ENCODE results near the gene LIPC. TPM values are rescaled to one million over a fixed set of nuclear protein-coding genes. Genes with fewer than 3 reads are reported as not detected.

The LIPC gene
- total RNA-seq (2014; rRNA removed; shearing (Covaris generic)): not detected in 2 replicates
- not detected in 2 replicates for polyA plus RNA-seq (2016; fragmentation: Nextera tagmentation; extraction: Ambion mirVana)
- long read RNA-seq: 0 reads

GRCh38 chr15:58431221-58432149 is at the start of gene LIPC:
Gene LIPC, plus strand, starts transcription at chr15:58431991. Its CDS starts 42 bp downstream, at chr15:58432033.
- no peaks in the 10 kb centered on the region for H3K9me3 Mint-ChIP-seq
- Histone ChIP-seq H3K4me3 (no peak within 1 kb of the TSS), H3K27me3 (ENCODE audit: insufficient read depth) (no peaks in the 10 kb centered on the region), H2AFZ (peak within 1 kb of the TSS; percentile 34; the same call in 1 of the 2 replicates), H3K4me1 (ENCODE audit: insufficient read depth) (no peaks in the 10 kb centered on the region), H3F3A (replicated peaks; ENCODE audit: low read depth) (no peaks in the 10 kb centered on the region), H3K4me2 (no peak within 1 kb of the TSS), H3K27ac (ENCODE audit: low read depth) (no peak within 1 kb of the TSS), H3K79me2 (replicated peaks; ENCODE audit: insufficient read depth) (no peaks in the 10 kb centered on the region), H4K20me1 (replicated peaks; ENCODE audit: insufficient read depth) (no peaks in the 10 kb centered on the region), H3K9me2 (ENCODE audit: insufficient read depth) (no peaks in the 10 kb centered on the region), H3K36me3 (ENCODE audit: insufficient read depth) (no peaks in the 10 kb centered on the region)
- no peak within 1 kb of the TSS for H3K27ac Mint-ChIP-seq
- DNase-seq (ENCODE audit: low spot score) (no peak), ATAC-seq (no peak)
- H3K4me3 Mint-ChIP-seq: no peak within 1 kb of the TSS
- H3K4me1 Mint-ChIP-seq: peaks cover 10% of the 10 kb centered on the region; the same call in 2 of the 3 replicates
- H3K36me3 Mint-ChIP-seq (ENCODE audit: low read depth): no peaks in the 10 kb centered on the region
- TF ChIP-seq EZH2phosphoT487 (IDR thresholded peaks at IDR 0.05; ENCODE audit: unreplicated experiment) (no peak), REST (IDR thresholded peaks at IDR 0.05; ENCODE audit: unreplicated experiment) (no peak), POLR2AphosphoS5 (IDR thresholded peaks at IDR 0.05; ENCODE audit: low read depth) (no peak), JUNB (IDR thresholded peaks at IDR 0.05; ENCODE audit: unreplicated experiment) (no peak), STAT1 (IDR thresholded peaks at IDR 0.05; ENCODE audit: unreplicated experiment) (no peak), NANOG (IDR thresholded peaks at IDR 0.05; ENCODE audit: borderline replicate concordance) (no peak), CTCF (conservative IDR thresholded peaks at IDR 0.05; ENCODE audit: low read depth in 2 of 2) (no peak)
- peaks cover 3% of the 10 kb centered on the region for H3K27me3 Mint-ChIP-seq (ENCODE audit: insufficient read depth, low read depth, poor library complexity)

- Mint-ChIP-seq H3K4me1 (peaks cover 7% of the 10 kb centered on the region), H3K27ac (peak overlapping the region; percentile 21; the same call in 1 of the 2 replicates), H3K36me3 (ENCODE audit: low read depth) (no peaks in the 10 kb centered on the region), H3K9me3 (peaks cover 3% of the 10 kb centered on the region; the same call in 1 of the 3 replicates), H3K4me3 (no peak overlapping the region), H3K27me3 (ENCODE audit: insufficient read depth, low read depth, poor library complexity) (peaks cover 3% of the 10 kb centered on the region)
- Histone ChIP-seq H3K9me2 (ENCODE audit: insufficient read depth) (peaks cover 5% of the 10 kb centered on the region; the same call in 1 of the 2 replicates), H4K20me1 (replicated peaks; ENCODE audit: insufficient read depth) (no peaks in the 10 kb centered on the region), H3K27ac (ENCODE audit: low read depth) (no peak overlapping the region), H2AFZ (no peak overlapping the region), H3K4me2 (no peak overlapping the region), H3F3A (replicated peaks; ENCODE audit: low read depth) (no peaks in the 10 kb centered on the region), H3K4me1 (ENCODE audit: insufficient read depth) (no peaks in the 10 kb centered on the region), H3K36me3 (ENCODE audit: insufficient read depth) (no peaks in the 10 kb centered on the region), H3K4me3 (no peak overlapping the region), H3K79me2 (replicated peaks; ENCODE audit: insufficient read depth) (no peaks in the 10 kb centered on the region), H3K27me3 (ENCODE audit: insufficient read depth) (no peaks in the 10 kb centered on the region)
- ATAC-seq (peak; percentile 98), DNase-seq (ENCODE audit: low spot score) (peak; percentile 74)
- TF ChIP-seq NANOG (IDR thresholded peaks at IDR 0.05; ENCODE audit: borderline replicate concordance) (no peak), CREB1 (CRISPR knock-in tag; IDR thresholded peaks at IDR 0.05; ENCODE audit: low read depth) (no peak), CTCF (conservative IDR thresholded peaks at IDR 0.05; ENCODE audit: low read depth in 2 of 2) (peak; percentile 37 to 59)
These were observed 47.9 kb upstream of the LIPC start for GRCh38 chr15:58383876-58384275.
